A673 (cell line): ENCODE data around the gene NDE1. TPM values are rescaled to one million over a fixed set of nuclear protein-coding genes. Genes with fewer than 3 reads are reported as not detected.
"Not testable (repeated sequence)": the region's sequence is repeated elsewhere in the genome, so short reads cannot be mapped to it uniquely, and the experiment has no call there.

Experiments used
- BruUV-seq: library from RNA; stranded (reverse); fragments of 400-500 nt; replicated peaks from 2 replicates; lab custom pipeline; 2021; lab: Mats Ljungman, UMichigan
- CTCF ChIA-PET: fragments of 300-600 bp; sonication (Branson Sonifier 250); formaldehyde crosslinking; loops from one replicate; lab custom pipeline; 2022; ENCODE audit warnings: antibody characterized with exemption; lab: Charles Lee
- POLR2A ChIA-PET: fragments of 300-600 bp; sonication (Branson Sonifier 250); formaldehyde crosslinking; loops from one replicate; lab custom pipeline; 2022; ENCODE audit warnings: antibody characterized with exemption; ENCODE audit not compliant: low non-redundant PET; lab: Charles Lee
- DNase-seq: peaks from one replicate; pipeline ENCODE4 v3.0.0-alpha.2; 2015; ENCODE audit warnings: low spot score
- H3K27ac ChIP-seq: fragments of 200-600 bp; sonication (generic); 2 replicates; pipeline ENCODE4 v1.5.1; 2016; ENCODE audit warnings: mixed run types, low read depth, mild to moderate bottlenecking, mixed read lengths, antibody characterized with exemption, low read length; ENCODE audit not compliant: poor library complexity, severe bottlenecking
- H3K27me3 ChIP-seq: fragments of 200-600 bp; sonication (generic); replicated peaks from 2 replicates; pipeline ENCODE4 v1.6.1; 2017; ENCODE audit warnings: mixed run types, low read depth, mild to moderate bottlenecking, mixed read lengths, antibody characterized with exemption, low read length; ENCODE audit not compliant: insufficient read depth, poor library complexity
- H3K36me3 ChIP-seq: fragments of 200-600 bp; sonication (generic); 2 replicates; pipeline ENCODE4 v1.6.1; 2016; ENCODE audit warnings: mixed run types, mild to moderate bottlenecking, mixed read lengths, antibody characterized with exemption, low read length; ENCODE audit not compliant: insufficient read depth, poor library complexity, severe bottlenecking
- H3K4me1 ChIP-seq: fragments of 200-600 bp; sonication (generic); 2 replicates; pipeline ENCODE4 v1.6.1; 2017; ENCODE audit warnings: mixed run types, mild to moderate bottlenecking, mixed read lengths, antibody characterized with exemption, low read length; ENCODE audit not compliant: insufficient read depth, poor library complexity, severe bottlenecking
- H3K4me3 ChIP-seq: fragments of 200-600 bp; sonication (generic); 2 replicates; pipeline ENCODE4 v1.5.1; 2016; ENCODE audit warnings: low read depth, mixed run types, mild to moderate bottlenecking, mixed read lengths, low read length; ENCODE audit not compliant: poor library complexity, severe bottlenecking
- H3K9me3 ChIP-seq: fragments of 200-600 bp; sonication (generic); 2 replicates; pipeline ENCODE4 v1.6.1; 2016; ENCODE audit warnings: mixed run types, low read depth, mild to moderate bottlenecking, mixed read lengths, antibody characterized with exemption, low read length; ENCODE audit not compliant: poor library complexity, severe bottlenecking
- CTCF ChIP-seq: fragments of 300-800, 200-600 bp; sonication (generic); conservative IDR thresholded peaks from 2 replicates; pipeline ENCODE4 v1.5.1; 2017; ENCODE audit warnings: low read depth, mild to moderate bottlenecking, antibody characterized with exemption, low read length, moderate library complexity, mixed read lengths
- EZH2 ChIP-seq: fragments of 200-600 bp; sonication (generic); IDR thresholded peaks from 2 replicates; pipeline ENCODE4 v1.6.1; 2017; ENCODE audit warnings: borderline replicate concordance, low read depth, mild to moderate bottlenecking, mixed read lengths, antibody characterized with exemption, low read length; ENCODE audit not compliant: poor library complexity, severe bottlenecking
- intact Hi-C: fragments of 100-400 bp; cut with micrococcal nuclease; formaldehyde crosslinking; loops from one replicate; pipeline ENCODE4 v1.10.0; 2022; ENCODE audit not compliant: unreplicated experiment
- total RNA-seq: library from RNA; stranded (reverse); gene quantifications from 2 replicates; pipeline ENCODE4 v1.2.3, GENCODE V29; 2021

NDE1 gene
- total RNA-seq, 1 experiment from 2014 or later = 78.1 TPM

GRCh38 chr16:15653227-15653626 is 3.2 kb downstream of the NDE1 start:
- Histone ChIP-seq H3K9me3 (no peaks in the 10 kb centered on the region), H3K27me3 (no peaks in the 10 kb centered on the region), H3K4me3 (no peak overlapping the region), H3K4me1 (peaks cover 4% of the 10 kb centered on the region), H3K36me3 (no peaks in the 10 kb centered on the region), H3K27ac (no peak overlapping the region)
- no peak for DNase-seq
- ChIA-PET POLR2A (no interaction called here), CTCF (interaction anchor here (0.6 kb wide), 1 partner anchor 54 kb away, joined by 4 read pairs; no protein-coding TSS in a partner anchor)
- no peak for TF ChIP-seq CTCF
- no peak for TF ChIP-seq EZH2
- intact Hi-C loops = no loop called here
- no TSS peak for BruUV-seq

- Histone ChIP-seq H3K4me1 (peaks cover 4% of the 10 kb centered on the region), H3K27ac (no peak overlapping the region), H3K36me3 (peaks cover 3% of the 10 kb centered on the region), H3K4me3 (no peak overlapping the region), H3K27me3 (no peaks in the 10 kb centered on the region), H3K9me3 (no peaks in the 10 kb centered on the region)
- POLR2A ChIA-PET = no interaction called here
- no TSS peak for BruUV-seq
- intact Hi-C loops = no loop called here
- CTCF ChIA-PET = interaction anchor here (0.6 kb wide), 1 partner anchor 15 kb away, joined by 4 read pairs; no protein-coding TSS in a partner anchor
- no peak for DNase-seq
- no peak for TF ChIP-seq EZH2
- no peak for TF ChIP-seq CTCF
Measured at GRCh38 chr16:15654591-15654990, 4.5 kb downstream of the NDE1 start.

GRCh38 chr16:15655561-15655960 is 5.5 kb downstream of the NDE1 start:
- not testable (repeated sequence) for H3K4me1 ChIP-seq, BruUV-seq

GRCh38 chr16:15658149-15658548 is 8.1 kb downstream of the NDE1 start:
- Histone ChIP-seq H3K9me3 (no peaks in the 10 kb centered on the region), H3K4me3 (no peak overlapping the region), H3K27ac (no peak overlapping the region), H3K36me3 (peaks cover 3% of the 10 kb centered on the region), H3K4me1 (no peaks in the 10 kb centered on the region), H3K27me3 (no peaks in the 10 kb centered on the region)
- intact Hi-C loops = no loop called here
- POLR2A ChIA-PET = no interaction called here
- CTCF ChIA-PET = no interaction called here
- no TSS peak for BruUV-seq
- no peak for TF ChIP-seq EZH2
- no peak for TF ChIP-seq CTCF
- no peak for DNase-seq

More at GRCh38 chr16:15655561-15655960, 5.5 kb downstream of the NDE1 start:
- intact Hi-C loops, DNase-seq, POLR2A ChIA-PET, H3K9me3 ChIP-seq, CTCF ChIA-PET, H3K27me3 ChIP-seq, H3K4me3 ChIP-seq, H3K36me3 ChIP-seq, H3K27ac ChIP-seq: not testable (repeated sequence)
